GM21576 (cell line): ENCODE data around the gene ADRB2.
A peak's percentile ranks its signal among the peaks of the same experiment; 100 is the strongest.
"Not testable (repeated sequence)": the region's sequence is repeated elsewhere in the genome, so short reads cannot be mapped to it uniquely, and the experiment has no call there.

ENCODE experiments used
- ATAC-seq: cut with Tn5 transposase; IDR thresholded peaks from one replicate; pipeline ENCODE4 v1.9.1; 2021; ENCODE audit warnings: mild to moderate bottlenecking, moderate library complexity; ENCODE audit not compliant: unreplicated experiment

The ADRB2 gene

DNA sequence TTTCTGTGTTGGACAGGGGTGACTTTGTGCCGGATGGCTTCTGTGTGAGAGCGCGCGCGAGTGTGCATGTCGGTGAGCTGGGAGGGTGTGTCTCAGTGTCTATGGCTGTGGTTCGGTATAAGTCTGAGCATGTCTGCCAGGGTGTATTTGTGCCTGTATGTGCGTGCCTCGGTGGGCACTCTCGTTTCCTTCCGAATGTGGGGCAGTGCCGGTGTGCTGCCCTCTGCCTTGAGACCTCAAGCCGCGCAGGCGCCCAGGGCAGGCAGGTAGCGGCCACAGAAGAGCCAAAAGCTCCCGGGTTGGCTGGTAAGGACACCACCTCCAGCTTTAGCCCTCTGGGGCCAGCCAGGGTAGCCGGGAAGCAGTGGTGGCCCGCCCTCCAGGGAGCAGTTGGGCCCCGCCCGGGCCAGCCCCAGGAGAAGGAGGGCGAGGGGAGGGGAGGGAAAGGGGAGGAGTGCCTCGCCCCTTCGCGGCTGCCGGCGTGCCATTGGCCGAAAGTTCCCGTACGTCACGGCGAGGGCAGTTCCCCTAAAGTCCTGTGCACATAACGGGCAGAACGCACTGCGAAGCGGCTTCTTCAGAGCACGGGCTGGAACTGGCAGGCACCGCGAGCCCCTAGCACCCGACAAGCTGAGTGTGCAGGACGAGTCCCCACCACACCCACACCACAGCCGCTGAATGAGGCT, at the start of gene ADRB2:
Gene ADRB2 (plus strand): TSS at position 559 of the 686 bp plus-strand sequence. CDS start 221 bp downstream, outside the sequence.
- peak; percentile 97 for ATAC-seq

GRCh38 chr5:148776780-148777179, 49.6 kb upstream of the ADRB2 start:
- ATAC-seq: no peak

GRCh38 chr5:148778882-148779281, 47.5 kb upstream of the ADRB2 start:
- ATAC-seq: no peak

DNA sequence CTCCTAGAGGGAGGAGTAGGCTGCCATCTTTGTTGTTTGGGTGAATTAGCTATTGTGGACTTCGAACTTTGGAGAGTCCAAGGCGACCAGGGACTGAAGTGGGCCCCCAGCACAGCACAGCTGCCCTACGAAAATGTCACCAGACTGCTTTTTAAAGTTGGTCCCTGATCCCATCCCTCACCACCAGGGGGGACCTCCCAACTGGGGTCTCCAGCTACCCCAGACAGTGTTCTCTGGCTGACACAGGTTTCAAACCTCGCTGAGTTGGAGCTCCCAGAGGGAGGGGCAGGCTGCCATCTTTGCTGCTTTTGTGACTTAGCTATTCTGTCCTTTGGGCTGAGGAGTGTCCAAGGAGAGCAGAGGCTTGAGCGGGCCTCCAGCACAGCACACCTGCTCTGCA, 45.7 kb upstream of the ADRB2 start:
- no peak for ATAC-seq

DNA sequence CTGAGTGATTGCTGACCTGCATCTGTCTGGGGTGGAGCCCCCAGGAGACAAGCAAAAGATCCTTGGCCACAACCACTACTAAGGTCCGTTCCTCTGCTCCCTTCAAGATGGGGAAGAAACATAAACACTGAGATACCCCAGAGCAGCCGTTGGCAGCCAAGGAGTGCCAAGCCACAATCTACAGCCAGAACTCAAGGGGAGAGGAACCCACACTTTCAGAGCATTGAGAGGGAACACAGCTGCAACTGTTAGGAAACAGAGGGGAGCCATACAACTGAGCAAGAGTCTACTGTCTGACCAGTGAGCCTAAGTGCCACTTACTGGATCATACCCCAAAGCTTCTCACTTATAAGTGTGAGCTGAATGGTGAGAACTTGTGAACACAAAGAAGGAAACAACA, 44.6 kb upstream of the ADRB2 start:
- ATAC-seq: no peak

DNA sequence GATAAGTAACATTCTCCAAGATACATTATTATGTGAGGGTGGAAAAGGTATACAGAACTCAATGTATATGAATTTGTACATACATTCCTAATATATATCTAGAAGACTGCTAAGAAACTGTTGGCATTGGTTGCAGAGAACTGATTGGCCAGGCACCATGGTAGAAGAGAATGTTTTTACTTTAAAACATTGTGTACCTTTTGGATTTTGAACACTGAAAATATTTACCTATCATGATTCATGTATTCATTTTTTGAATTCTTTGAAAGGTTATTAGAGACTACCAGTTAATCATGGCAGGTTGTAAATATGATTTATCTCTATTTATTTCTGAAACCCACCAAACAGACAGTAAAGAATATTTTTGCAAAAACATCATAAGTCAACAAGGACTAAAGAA, 41.2 kb upstream of the ADRB2 start:
- ATAC-seq: no peak

GRCh38 chr5:148786456-148786855, 40.0 kb upstream of the ADRB2 start:
- ATAC-seq: no peak

DNA sequence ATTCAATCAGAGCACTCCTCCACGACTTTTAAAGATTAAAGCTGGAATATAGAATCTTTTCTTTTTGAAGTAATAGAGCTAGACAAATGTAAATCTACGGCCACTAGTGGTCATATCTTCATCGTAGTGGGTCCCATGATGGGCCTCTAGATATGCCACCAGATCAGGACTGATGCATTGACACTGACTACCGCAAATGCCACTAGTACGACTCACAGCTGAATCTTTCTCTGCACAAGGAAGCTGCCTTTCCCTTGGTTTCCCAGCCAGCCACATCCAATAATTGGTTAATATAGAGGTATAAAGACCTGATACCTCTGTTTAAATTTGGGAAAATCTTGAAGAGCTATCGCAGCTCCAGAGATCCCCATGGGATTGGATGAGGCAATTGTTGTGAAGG, 37.8 kb upstream of the ADRB2 start:
- no peak for ATAC-seq

DNA sequence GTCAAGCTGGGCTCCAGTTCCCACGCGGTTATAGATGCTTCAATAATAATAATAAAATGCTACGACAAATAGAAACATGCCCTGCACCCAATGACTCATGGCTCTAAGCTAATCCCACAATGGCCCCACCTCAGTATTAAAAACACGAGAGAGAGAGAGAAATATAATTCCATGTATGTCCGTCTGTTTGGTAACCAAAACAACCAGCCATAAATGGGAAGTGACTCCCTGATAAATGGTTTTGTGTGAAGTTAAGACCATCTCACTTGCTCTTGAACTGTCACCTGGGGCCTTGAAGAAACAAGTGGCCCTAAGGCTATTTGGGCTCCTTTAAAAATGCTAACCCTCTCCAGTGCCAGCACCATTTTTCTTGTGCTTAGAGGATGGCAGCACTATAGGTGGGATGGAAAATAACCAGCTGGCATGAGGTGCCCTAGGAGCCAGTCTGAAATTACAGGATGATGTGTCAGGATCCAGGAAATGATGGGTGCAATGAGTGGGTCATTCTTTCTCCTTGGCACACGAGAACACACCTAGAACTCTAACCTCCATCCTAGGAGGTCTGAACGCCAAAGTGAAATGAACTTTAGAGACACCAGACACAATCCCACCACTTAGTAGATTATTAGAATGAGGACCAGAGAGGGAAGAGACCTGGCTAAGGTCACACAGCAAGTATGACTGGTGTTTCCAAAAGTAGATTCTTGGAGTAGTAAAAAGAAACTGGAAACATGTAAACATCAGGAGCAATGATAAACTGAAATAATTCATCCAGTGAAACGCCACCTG, 35.7 kb upstream of the ADRB2 start:
- ATAC-seq: no peak

DNA sequence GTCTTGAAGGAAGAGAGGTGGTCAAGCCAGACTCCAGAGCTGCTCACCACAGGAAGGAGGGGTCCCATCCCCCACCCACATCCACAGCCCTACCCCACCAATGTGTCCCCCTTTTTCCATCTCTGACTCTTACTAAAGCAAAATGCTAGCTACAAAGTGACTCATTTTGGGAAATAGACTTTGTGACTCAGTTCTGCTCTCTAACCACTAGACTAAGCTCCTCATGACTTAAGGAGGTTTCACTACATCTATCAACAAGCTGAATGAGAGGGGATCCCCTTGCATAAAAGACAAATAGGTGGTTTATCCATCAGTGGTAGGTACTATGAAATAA, 35.1 kb upstream of the ADRB2 start:
- peak; percentile 96 for ATAC-seq

DNA sequence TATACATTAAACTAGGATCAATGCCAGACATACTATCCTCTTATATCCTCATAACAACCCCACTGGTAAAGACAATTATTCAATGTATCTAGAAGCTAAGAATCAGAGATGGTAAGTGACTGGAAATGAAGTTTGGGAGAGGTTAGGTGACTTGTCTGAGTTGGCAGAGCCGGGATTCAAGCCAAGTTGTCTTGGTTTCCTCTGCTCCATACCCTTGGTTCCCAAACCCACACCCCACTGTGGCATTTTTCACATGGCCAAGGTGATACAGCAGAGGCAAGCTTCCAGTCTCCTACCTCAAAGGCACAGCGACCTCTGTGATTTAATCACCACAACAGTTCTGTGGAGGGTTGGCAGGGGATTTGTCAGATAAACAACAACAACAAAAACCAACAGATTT, 34.7 kb upstream of the ADRB2 start:
- ATAC-seq: no peak

GRCh38 chr5:148792744-148793143, 33.7 kb upstream of the ADRB2 start:
- ATAC-seq: no peak

- no peak for ATAC-seq
Observed at GRCh38 chr5:148793261-148793660, 33.1 kb upstream of the ADRB2 start.

- ATAC-seq: no peak
Observed at GRCh38 chr5:148794275-148794674, 32.1 kb upstream of the ADRB2 start.

DNA sequence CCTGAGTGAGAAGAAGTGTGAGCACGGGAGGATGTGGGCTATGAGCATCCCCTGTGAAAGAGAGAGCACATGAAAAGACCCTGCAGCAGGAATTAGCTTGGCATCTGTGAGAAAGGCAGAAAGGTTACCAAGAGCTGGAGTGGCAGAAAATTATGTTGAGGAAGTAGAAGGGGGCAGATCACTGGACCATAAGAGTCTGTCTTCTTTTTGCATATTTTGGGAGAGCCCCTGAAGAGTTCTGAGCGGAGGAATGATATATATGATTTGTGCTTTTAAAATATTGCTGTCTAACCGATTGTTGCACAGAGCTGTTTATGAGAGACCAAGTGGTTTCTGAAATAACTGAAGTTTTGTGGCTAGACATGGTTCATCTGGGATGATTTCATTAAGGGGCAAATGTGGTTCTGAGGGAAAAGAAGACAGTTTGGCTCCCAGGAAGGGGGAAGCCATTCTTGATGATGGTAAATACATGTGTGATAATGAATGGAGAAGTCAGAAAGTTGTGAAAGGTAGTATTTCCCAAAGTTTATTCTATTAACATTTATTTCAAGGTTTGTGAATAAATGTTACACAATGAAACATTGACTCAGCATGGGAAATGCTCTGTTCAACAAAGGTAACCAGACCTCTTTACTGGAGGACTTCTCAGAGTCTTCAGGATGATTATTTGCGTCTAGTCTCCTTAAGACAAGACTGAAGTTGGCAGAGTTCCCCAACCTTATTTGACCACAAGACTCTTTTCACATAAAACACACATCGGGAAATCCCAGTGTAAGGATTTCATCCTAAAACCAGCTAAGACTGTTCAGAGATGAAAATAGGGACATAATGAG, 31.5 kb upstream of the ADRB2 start:
- peak; percentile 34 for ATAC-seq

- no peak for ATAC-seq
Observed at GRCh38 chr5:148796936-148797335, 29.5 kb upstream of the ADRB2 start.

GRCh38 chr5:148798786-148799185, 27.6 kb upstream of the ADRB2 start:
- ATAC-seq: no peak

- ATAC-seq: no peak
Observed at GRCh38 chr5:148799737-148800527, 26.5 kb upstream of the ADRB2 start.

DNA sequence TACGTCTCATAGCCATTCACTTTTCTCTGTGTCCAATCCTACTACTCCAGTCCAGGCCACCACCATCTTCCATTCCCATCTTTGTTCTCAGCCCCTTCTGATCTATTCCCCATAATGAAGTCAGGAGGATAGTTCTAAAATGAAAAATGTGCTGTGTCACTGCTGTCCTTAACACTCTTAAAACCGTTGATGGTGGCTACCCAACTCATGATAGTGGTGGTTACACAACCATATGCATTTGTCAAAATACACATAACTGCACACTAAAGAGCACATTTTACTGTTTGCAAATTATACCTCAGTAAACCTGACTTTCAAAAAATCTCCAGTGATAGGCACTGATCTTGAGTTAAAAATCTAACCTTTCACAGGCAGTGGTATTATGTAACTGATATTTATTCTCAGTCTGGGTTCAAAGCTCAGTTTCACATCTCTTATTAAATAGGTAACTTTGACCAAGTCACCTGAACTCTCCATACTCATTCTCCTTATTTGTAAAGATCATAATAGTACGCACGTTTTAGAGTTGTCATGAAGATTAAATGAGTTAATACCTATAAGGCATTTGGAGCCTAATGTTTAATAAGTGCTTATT, 24.6 kb upstream of the ADRB2 start:
- no peak for ATAC-seq

GRCh38 chr5:148803451-148803850, 23.0 kb upstream of the ADRB2 start:
- not testable (repeated sequence) for ATAC-seq
